Transverse colon (tissue), 4 donors: Measurements from ENCODE around the gene ZNF423. TPM values are rescaled to one million over a fixed set of nuclear protein-coding genes. Genes with fewer than 3 reads are reported as not detected.

Source experiments
- DNase-seq: peaks from one replicate; pipeline ENCODE4 v3.0.0-alpha.2; 2019
- H3K27ac ChIP-seq, 4 donors: fragments of 200-600 bp; sonication (generic); 2 replicates each; pipeline ENCODE4 v1.5.1; 2016 to 2018; ENCODE audit warnings: inconsistent platforms in 4 of 4
- H3K27me3 ChIP-seq: fragments of 200-600 bp; sonication (generic); 2 replicates; pipeline ENCODE4 v1.5.1; 2017; ENCODE audit warnings: inconsistent platforms
- H3K36me3 ChIP-seq, 4 donors: fragments of 200-600 bp; sonication (generic); 2 replicates each; pipeline ENCODE4 v1.5.1; 2017 to 2019; ENCODE audit warnings: inconsistent platforms in 4 of 4
- H3K4me1 ChIP-seq, 4 donors: fragments of 200-600 bp; sonication (generic); 2 replicates each; pipeline ENCODE4 v1.5.1; 2017 to 2020; ENCODE audit warnings: inconsistent platforms in 4 of 4
- H3K4me3 ChIP-seq, 4 donors: fragments of 200-600 bp; sonication (generic); 1 replicate in 1 of 4; 2 replicates in 3 of 4; pipeline versions ENCODE4 v1.5.1 to v1.6.1; 2017 to 2019; ENCODE audit warnings: inconsistent platforms in 4 of 4
- H3K9me3 ChIP-seq, 2 donors: fragments of 200-600 bp; sonication (generic); 2 replicates each; pipeline ENCODE4 v1.5.1; 2017 to 2019; ENCODE audit warnings: inconsistent platforms in 2 of 2
- EP300 ChIP-seq: sonication (generic); formaldehyde crosslinking; IDR thresholded peaks from one replicate; pipeline ENCODE4 v1.6.1; 2017; ENCODE audit warnings: antibody characterized with exemption, low read depth
- POLR2A ChIP-seq: fragments of 450-650 bp; IDR thresholded peaks from one replicate; pipeline ENCODE4 v1.6.1; 2016; ENCODE audit warnings: antibody characterized with exemption, mild to moderate bottlenecking, moderate library complexity
- POLR2AphosphoS5 ChIP-seq, 3 donors: sonication (generic); formaldehyde crosslinking; IDR thresholded peaks; one replicate each; pipeline ENCODE4 v1.6.1; 2016; ENCODE audit warnings: antibody characterized with exemption in 3 of 3
- WGBS, 2 donors: methylation state at CpG; one replicate each; pipeline ENCODE4 v1.1.5; 2018; ENCODE audit warnings: low coverage in 1 of 2; 5-methylcytosine and 5-hydroxymethylcytosine counted together
- in situ Hi-C, 4 donors: fragments of 200-750 bp; cut with MboI; loops; one replicate each; pipeline versions ENCODE4 v1.15.0 to v1.15.1; 2017; ENCODE audit warnings: low sequenced_read_pairs in 3 of 4, low pct_ligation_motif_present in 1 of 4, low pct_unique_long_range_greater_than_20kb in 1 of 4
- intact Hi-C: fragments of 100-400 bp; cut with DNase I; formaldehyde crosslinking; loops from one replicate; pipeline ENCODE4 v1.15.1; 2023; ENCODE audit warnings: low total_unique reads
- total RNA-seq, 4 donors: library from RNA; depleted of rRNA; stranded (reverse); fragments of >200 nt; gene quantifications; one replicate each; pipeline ENCODE4 v1.1.0, GENCODE V29; 2016
- TF ChIP-seq, protein P1 (sequence below), 5 experiments: fragments of 200-600 bp in 3 of 5; fragments of 450-650 bp in 2 of 5; sonication (generic) in 3 of 5; IDR thresholded peaks; 1 replicate in 2 of 5; 2 replicates in 3 of 5; pipeline ENCODE4 v1.5.1; 2016 to 2017; ENCODE audit warnings: antibody characterized with exemption in 5 of 5, inconsistent platforms in 3 of 5, mild to moderate bottlenecking in 2 of 5, moderate library complexity in 1 of 5

ZNF423 gene
- total RNA-seq, 4 donors from 2014 or later: 4.9 to 13.1 (median 7.2) TPM

DNA sequence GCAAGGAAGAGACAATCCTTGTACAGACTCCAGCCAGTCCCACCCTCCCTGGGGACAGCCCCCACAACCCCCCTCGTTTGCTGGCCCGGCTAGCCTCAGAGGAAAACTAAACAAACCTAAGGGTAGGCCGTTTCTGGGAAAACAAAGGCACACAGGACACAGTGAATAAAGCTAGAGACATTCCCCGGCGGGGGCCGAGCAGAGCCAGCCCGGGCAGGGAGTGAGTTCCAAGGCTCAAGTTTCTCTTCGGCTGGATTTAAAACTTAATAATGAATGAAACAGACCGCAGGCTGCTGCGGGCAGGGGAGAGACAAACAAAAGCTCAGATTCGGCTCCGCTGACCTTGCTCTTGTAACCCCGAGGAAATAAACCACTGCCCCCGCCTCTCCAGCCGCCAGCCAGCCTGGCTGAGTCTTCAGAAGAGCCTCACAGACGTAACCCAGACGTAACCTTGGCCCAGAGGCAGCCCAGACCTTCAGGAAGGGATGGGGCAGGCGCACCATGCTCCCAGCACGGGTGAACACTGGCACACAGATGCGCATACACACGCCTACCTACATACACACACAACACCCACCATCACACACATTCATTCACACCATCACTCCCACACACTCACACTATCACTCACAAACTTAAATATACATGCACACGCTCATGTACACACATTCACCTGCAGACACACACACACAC, 216.0 kb downstream of the ZNF423 start:
- intact Hi-C loops: no loop called here
- Histone ChIP-seq H3K4me1 (peaks cover 0 to 18% (median 4%) of the 10 kb centered on the region in 4 donors), H3K27ac (peak overlapping the region; percentile 19 to 63 (median 39)), H3K27me3 (no peaks in the 10 kb centered on the region), H3K36me3 (no peaks in the 10 kb centered on the region), H3K9me3 (no peaks in the 10 kb centered on the region), H3K4me3 (no peak overlapping the region)
- 50 to 59% methylated on average over 2 to 22 of the region's 22 CpGs for WGBS, 2 donors
- in situ Hi-C loops: no loop called here
- TF ChIP-seq POLR2A (no peak), POLR2AphosphoS5 (IDR thresholded peaks at IDR 0.05) (no peak), EP300 (no peak)
- TF ChIP-seq, protein P1, sequence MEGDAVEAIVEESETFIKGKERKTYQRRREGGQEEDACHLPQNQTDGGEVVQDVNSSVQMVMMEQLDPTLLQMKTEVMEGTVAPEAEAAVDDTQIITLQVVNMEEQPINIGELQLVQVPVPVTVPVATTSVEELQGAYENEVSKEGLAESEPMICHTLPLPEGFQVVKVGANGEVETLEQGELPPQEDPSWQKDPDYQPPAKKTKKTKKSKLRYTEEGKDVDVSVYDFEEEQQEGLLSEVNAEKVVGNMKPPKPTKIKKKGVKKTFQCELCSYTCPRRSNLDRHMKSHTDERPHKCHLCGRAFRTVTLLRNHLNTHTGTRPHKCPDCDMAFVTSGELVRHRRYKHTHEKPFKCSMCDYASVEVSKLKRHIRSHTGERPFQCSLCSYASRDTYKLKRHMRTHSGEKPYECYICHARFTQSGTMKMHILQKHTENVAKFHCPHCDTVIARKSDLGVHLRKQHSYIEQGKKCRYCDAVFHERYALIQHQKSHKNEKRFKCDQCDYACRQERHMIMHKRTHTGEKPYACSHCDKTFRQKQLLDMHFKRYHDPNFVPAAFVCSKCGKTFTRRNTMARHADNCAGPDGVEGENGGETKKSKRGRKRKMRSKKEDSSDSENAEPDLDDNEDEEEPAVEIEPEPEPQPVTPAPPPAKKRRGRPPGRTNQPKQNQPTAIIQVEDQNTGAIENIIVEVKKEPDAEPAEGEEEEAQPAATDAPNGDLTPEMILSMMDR (IDR thresholded peaks at IDR 0.05): no peak
- DNase-seq: no peak

DNA sequence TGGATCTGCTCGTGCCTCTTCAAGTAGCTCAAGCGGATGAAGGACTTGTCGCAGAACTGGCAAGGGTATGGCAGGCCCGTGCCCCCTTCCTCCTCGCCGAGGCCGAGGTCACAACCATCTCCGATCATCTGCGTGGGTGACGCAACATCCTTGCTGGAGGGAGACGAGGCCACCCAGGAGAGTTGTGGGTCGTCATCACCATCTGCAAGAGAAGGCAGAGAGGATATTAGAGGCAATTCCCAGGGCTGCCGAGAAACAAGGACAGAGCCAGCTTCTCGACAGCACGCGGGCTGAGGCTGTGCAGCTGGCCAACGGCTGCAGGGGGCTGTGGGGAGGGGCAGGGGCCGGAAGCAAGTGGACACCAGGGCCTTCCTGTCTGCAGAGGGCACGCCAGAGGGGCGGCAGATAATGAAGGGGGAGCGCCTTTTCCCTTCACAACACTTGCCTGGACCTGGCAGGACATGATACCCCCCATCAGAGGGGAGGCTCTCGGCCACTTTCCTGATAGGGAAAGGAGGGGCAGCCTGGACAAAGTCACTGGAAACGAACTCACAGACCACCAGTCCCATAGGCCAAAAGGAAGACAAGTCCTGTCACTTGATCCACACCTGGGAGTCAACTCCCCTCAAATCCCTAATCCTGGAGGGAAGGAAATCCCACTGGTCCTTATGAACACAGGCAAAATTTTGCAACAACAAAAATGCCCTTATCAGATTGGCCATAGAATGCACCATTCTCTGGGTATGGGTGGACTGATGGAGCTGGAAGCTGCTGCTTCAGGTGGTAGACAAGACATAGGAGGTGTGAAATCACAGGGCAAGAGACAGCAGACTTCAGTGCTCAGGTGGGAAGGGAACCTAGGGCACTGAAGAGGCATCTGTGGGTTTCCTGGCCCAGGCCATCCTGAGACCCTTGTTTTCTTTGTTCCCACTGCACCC, 217.0 kb downstream of the ZNF423 start:
- DNase-seq: no peak
- Histone ChIP-seq H3K4me3 (no peak overlapping the region), H3K27ac (peak overlapping the region; percentile 19 to 63 (median 39)), H3K27me3 (no peaks in the 10 kb centered on the region), H3K4me1 (peaks cover 0 to 18% (median 4%) of the 10 kb centered on the region in 4 donors), H3K36me3 (no peaks in the 10 kb centered on the region), H3K9me3 (no peaks in the 10 kb centered on the region)
- intact Hi-C loops (no loop called here), in situ Hi-C loops (no loop called here)
- WGBS, 2 donors: 20 to 71% methylated on average over 1 to 23 of the region's 23 CpGs
- no peak for TF ChIP-seq POLR2A

GRCh38 chr16:49637933-49638672, 217.8 kb downstream of the ZNF423 start:
- in situ Hi-C loops: no loop called here
- no peak for DNase-seq
- 92% methylated on average over 41 of the region's 42 CpGs; no CpG with 5 or more reads in 1 of the 2 donors for WGBS, 2 donors
- Histone ChIP-seq H3K4me1 (peaks cover 0 to 18% (median 4%) of the 10 kb centered on the region in 4 donors), H3K36me3 (no peaks in the 10 kb centered on the region), H3K4me3 (no peak overlapping the region), H3K27me3 (no peaks in the 10 kb centered on the region), H3K27ac (peak overlapping the region in 1 of 4 donors; percentile 19), H3K9me3 (no peaks in the 10 kb centered on the region)
- intact Hi-C loops: no loop called here
- TF ChIP-seq EP300 (no peak), POLR2A (no peak), POLR2AphosphoS5 (IDR thresholded peaks at IDR 0.05) (no peak)
- TF ChIP-seq, protein P1 (IDR thresholded peaks at IDR 0.05): no peak

DNA sequence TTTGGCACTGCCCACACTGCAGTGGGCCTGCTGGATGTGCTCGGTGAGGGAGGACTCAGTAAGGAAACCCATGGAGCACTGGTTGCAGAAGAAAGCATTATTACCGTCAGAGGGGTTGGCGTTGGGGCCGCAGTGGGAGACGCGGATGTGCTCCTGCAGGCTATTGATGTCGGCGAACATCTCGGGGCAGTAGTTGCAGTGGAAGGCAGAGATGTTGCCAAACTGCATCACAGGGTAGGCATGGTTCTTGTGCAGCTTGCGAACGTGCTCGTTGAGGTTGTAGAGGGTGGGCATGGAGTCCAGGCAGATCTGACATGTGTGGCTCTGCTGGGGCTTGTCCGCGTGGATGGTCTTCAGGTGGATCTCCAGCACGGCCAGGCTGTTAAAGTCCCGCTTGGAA, 218.4 kb downstream of the ZNF423 start:
- H3K36me3 ChIP-seq: no peaks in the 10 kb centered on the region
- TF ChIP-seq, protein P1 (IDR thresholded peaks at IDR 0.05): no peak
- H3K4me1 ChIP-seq: peaks cover 0 to 18% (median 4%) of the 10 kb centered on the region in 4 donors
- no peak overlapping the region for H3K4me3 ChIP-seq
- intact Hi-C loops (no loop called here), in situ Hi-C loops (no loop called here)
- 92 to 100% methylated on average over 5 to 16 of the region's 16 CpGs for WGBS, 2 donors
- no peak overlapping the region for H3K27ac ChIP-seq
- H3K9me3 ChIP-seq: no peaks in the 10 kb centered on the region
- H3K27me3 ChIP-seq: no peaks in the 10 kb centered on the region
- no peak for DNase-seq
